ENCODE measurements around the gene KCTD1.
A peak's percentile ranks its signal among the peaks of the same experiment; 100 is the strongest.

Gene KCTD1

DNA sequence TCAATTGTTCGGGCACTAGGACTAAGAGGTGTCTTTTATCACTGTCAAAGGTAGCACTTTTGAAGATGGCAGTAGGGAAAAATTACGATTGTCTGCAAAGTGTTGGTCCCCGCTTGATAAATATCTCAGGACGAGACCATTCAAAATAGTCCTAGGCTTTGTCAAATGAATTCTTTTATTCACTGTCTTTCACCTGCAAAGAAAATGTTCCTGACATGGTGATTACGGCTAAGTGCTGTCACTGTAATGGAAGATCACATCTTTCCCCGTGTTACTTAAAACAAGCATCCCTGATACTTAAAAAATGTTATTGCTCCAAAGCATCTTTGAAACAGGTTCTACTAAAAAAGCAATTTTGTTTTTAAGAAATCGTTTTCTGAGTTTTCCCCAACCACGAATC is 71.7 kb downstream of the KCTD1 start:
- H3K4me3 ChIP-seq (ENCODE audit: low read length): no peak overlapping the region
- DNase-seq (ENCODE audit: low read depth): no peak

DNA sequence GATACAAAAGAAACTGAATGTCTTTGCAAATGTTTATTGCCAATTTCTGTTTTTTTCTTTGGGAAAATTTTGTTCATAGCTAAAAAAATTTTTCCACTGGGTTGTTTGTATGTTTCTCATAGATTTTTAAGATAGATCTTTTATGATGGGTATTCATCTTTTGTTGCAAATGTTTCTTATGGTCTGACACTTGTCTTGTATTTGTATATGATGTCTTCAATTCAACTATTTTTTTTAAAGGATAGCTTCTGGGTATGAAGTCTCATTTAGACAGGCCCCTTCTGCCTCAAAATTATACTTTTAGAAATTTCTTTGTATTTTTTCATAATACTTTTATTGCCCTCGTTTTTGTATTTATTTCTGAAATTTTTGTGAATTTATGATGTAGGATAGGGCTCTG is 73.8 kb downstream of the KCTD1 start:
- no peak overlapping the region for H3K4me3 ChIP-seq (ENCODE audit: low read length)
- no peak for DNase-seq (ENCODE audit: low read depth)
- TF ChIP-seq, protein P1, sequence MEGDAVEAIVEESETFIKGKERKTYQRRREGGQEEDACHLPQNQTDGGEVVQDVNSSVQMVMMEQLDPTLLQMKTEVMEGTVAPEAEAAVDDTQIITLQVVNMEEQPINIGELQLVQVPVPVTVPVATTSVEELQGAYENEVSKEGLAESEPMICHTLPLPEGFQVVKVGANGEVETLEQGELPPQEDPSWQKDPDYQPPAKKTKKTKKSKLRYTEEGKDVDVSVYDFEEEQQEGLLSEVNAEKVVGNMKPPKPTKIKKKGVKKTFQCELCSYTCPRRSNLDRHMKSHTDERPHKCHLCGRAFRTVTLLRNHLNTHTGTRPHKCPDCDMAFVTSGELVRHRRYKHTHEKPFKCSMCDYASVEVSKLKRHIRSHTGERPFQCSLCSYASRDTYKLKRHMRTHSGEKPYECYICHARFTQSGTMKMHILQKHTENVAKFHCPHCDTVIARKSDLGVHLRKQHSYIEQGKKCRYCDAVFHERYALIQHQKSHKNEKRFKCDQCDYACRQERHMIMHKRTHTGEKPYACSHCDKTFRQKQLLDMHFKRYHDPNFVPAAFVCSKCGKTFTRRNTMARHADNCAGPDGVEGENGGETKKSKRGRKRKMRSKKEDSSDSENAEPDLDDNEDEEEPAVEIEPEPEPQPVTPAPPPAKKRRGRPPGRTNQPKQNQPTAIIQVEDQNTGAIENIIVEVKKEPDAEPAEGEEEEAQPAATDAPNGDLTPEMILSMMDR (IDR thresholded peaks at IDR 0.05; ENCODE audit: insufficient read depth, low read depth, low read length, missing control alignments): no peak

More for the DNA sequence above, 71.7 kb downstream of the KCTD1 start:
- TF ChIP-seq, protein P1 (IDR thresholded peaks at IDR 0.05; ENCODE audit: insufficient read depth, low read depth, low read length, missing control alignments): no peak

DNA sequence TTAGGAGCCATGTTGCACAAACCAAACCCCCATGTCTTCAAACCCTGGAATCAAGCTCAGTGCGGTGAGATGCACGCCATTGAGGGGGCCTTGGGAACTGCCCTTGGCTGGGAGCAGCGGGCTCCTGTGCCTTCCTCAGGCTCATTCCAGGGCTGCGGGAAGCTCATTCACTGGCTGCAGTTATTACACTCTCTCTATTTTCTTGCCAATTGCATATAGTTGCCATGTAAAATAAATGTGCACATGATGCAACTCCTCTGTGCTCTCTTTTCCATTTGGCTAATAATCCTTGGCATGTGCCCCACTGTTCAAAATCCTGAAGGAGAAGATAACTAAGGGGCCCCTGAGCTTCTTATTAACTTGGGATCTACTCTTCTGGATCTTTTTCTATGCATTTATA is 74.7 kb downstream of the KCTD1 start:
- TF ChIP-seq, protein P1 (IDR thresholded peaks at IDR 0.05; ENCODE audit: insufficient read depth, low read depth, low read length, missing control alignments): no peak
- no peak for DNase-seq (ENCODE audit: low read depth)
- H3K4me3 ChIP-seq (ENCODE audit: low read length): no peak overlapping the region

DNA sequence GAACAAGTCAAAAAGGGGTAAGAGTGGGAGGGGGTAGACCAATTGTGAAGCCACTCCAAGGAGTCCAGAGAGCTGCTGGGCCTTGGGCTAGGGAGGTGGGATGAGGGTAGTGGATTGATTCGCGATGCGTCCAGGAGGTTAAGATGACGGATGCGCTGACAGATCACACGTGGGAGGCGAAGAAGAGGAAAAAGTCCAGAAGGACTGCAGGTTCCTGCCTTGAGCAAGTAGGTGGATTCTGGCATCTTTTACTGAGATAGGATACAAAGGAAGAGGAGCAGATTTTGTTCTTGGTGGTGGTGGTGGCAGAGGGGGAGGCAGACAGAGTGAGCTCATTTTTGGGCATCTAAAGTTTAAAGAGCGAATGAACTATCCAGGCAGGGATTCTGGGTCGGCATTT is 76.5 kb downstream of the KCTD1 start:
- TF ChIP-seq, protein P1 (IDR thresholded peaks at IDR 0.05; ENCODE audit: insufficient read depth, low read depth, low read length, missing control alignments): no peak
- no peak overlapping the region for H3K4me3 ChIP-seq (ENCODE audit: low read length)
- no peak for DNase-seq (ENCODE audit: low read depth)

DNA sequence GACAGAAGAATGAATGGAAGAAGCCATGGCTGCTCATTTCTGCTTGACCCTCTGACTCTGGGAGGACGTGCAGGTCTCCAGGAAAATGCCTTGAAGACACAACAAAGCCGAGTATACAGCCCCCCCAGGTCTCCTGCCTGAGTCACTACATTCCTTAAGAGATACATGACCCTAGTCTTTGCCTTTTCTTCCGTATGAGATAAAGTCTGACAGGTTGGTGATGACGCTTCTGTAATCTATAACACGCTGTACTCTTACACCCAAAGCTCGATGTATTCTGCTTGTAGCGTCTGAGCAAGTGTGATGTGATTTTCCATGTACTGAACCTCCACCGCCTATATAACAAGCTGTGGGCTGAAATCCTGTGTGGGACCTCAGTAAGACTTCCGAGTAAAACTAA is 77.3 kb downstream of the KCTD1 start:
- TF ChIP-seq, protein P1 (IDR thresholded peaks at IDR 0.05; ENCODE audit: insufficient read depth, low read depth, low read length, missing control alignments): no peak
- DNase-seq (ENCODE audit: low read depth): no peak
- no peak overlapping the region for H3K4me3 ChIP-seq (ENCODE audit: low read length)

DNA sequence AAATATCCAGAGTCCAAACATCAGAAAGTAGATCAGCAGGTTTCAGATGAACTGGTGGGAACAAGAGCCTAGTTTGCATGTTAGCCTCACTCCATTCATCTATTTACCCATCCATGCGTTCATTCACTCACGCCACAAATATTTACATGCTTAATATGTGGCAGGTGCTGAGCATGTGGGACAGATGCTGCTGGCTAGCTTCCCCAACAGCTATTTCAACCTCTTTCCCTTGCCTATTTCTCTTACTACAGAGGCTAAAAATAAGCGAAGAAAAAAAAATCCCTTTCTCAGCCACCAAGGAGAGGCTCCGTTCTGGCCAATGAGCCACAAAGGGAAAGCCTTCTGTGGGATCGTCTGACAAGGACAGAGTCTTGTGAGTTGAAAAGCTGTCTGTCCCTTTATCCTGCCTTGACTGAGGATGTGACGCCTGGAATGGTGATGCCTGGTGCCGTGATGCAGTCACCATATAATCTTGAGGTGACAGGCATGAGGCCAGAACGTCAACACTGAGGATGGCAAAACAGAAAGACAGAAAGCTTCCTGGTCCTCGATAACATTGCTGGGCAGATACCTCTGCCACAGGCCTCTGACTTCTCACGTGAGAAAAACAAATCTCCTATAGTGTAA is 78.2 kb downstream of the KCTD1 start:
- TF ChIP-seq, protein P1 (IDR thresholded peaks at IDR 0.05; ENCODE audit: insufficient read depth, low read depth, low read length, missing control alignments): no peak
- no peak overlapping the region for H3K4me3 ChIP-seq (ENCODE audit: low read length)
- no peak for DNase-seq (ENCODE audit: low read depth)

DNA sequence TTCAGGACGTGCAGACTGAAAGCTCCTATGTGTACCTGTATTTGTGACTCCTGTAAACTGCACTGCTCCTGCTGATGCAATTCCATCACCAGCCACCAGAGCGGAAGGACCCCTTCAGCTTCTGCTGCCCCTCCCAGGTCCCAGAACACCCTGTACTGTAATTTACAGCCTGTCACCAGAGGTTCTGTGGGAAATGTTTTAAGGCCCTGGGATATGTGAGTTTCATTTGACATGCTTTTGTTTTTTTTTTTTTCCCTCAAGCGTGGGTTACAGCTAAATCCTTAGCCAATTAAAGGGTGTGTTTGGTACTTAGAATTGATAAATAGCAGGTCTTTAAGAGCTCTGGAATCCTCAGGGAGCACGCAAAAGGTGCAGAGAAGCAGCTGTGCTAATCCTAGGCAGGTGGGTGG is 79.4 kb downstream of the KCTD1 start:
- DNase-seq (ENCODE audit: low read depth): peak; percentile 28
- TF ChIP-seq, protein P1 (IDR thresholded peaks at IDR 0.05; ENCODE audit: insufficient read depth, low read depth, low read length, missing control alignments): peak; percentile 60
- no peak overlapping the region for H3K4me3 ChIP-seq (ENCODE audit: low read length)
